Measurements from ENCODE around the gene ROPN1L. TPM values are rescaled to one million over a fixed set of nuclear protein-coding genes. Genes with fewer than 3 reads are reported as not detected.

ROPN1L gene
- total RNA-seq, 1 experiment from 2014 or later: 7.1 TPM

DNA sequence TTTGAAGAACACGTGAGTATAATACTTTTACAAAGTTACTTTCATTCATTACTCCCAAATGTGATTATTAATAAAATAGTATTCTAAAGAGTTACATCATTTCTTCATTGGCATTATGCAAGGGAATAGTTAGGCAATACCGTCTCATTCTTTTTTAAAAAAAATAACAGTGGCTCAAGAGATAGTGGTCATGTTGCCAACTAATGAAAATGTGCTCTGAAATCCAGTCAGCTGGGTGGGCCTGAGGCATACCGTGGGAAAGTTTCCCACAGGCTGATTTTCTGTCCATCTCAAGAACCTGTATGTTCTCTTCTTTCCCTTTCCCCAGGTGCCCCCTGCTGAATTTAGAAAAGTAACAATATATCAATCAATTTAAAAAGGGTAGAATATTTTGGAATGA is 40.8 kb upstream of the ROPN1L start:
- intact Hi-C loops (cut with micrococcal nuclease; ENCODE audit: unreplicated experiment): loop anchor here (1.0 kb wide), 1 partner anchor 117 kb away; no protein-coding TSS in a partner anchor
- peaks cover 3% of the 10 kb centered on the region; the same call in 1 of the 2 replicates for H4K20me1 ChIP-seq (ENCODE audit: insufficient read depth)
- H3K9me3 ChIP-seq (ENCODE audit: insufficient read depth, low read depth): no peaks in the 10 kb centered on the region
- BruUV-seq (replicated peaks): no TSS peak
- H3K4me1 ChIP-seq (replicated peaks; ENCODE audit: insufficient read depth): no peaks in the 10 kb centered on the region
- no peak for TF ChIP-seq EZH2 (IDR thresholded peaks at IDR 0.05; ENCODE audit: low read depth)
- TF ChIP-seq, protein P1, sequence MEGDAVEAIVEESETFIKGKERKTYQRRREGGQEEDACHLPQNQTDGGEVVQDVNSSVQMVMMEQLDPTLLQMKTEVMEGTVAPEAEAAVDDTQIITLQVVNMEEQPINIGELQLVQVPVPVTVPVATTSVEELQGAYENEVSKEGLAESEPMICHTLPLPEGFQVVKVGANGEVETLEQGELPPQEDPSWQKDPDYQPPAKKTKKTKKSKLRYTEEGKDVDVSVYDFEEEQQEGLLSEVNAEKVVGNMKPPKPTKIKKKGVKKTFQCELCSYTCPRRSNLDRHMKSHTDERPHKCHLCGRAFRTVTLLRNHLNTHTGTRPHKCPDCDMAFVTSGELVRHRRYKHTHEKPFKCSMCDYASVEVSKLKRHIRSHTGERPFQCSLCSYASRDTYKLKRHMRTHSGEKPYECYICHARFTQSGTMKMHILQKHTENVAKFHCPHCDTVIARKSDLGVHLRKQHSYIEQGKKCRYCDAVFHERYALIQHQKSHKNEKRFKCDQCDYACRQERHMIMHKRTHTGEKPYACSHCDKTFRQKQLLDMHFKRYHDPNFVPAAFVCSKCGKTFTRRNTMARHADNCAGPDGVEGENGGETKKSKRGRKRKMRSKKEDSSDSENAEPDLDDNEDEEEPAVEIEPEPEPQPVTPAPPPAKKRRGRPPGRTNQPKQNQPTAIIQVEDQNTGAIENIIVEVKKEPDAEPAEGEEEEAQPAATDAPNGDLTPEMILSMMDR (conservative IDR thresholded peaks at IDR 0.05): no peak
- peaks cover 56% of the 10 kb centered on the region for H3K36me3 ChIP-seq (ENCODE audit: low read depth)
- no peak overlapping the region for H3K4me2 ChIP-seq
- H3F3A ChIP-seq (ENCODE audit: insufficient read depth, low read depth): peaks cover 28% of the 10 kb centered on the region
- H3K27me3 ChIP-seq (ENCODE audit: insufficient read depth, low read depth): no peaks in the 10 kb centered on the region
- no peaks in the 10 kb centered on the region for H3K79me2 ChIP-seq (ENCODE audit: low read depth)
- no peak overlapping the region for H3K4me3 ChIP-seq
- H3K9me2 ChIP-seq (ENCODE audit: insufficient read depth): no peaks in the 10 kb centered on the region; the same call in 1 of the 2 replicates
- no peak for DNase-seq
- no peak overlapping the region for H2AFZ ChIP-seq
- ChIA-PET CTCF (no interaction called here), POLR2A (ENCODE audit: unreplicated experiment) (no interaction called here)
- H3K27ac ChIP-seq: no peak overlapping the region

DNA sequence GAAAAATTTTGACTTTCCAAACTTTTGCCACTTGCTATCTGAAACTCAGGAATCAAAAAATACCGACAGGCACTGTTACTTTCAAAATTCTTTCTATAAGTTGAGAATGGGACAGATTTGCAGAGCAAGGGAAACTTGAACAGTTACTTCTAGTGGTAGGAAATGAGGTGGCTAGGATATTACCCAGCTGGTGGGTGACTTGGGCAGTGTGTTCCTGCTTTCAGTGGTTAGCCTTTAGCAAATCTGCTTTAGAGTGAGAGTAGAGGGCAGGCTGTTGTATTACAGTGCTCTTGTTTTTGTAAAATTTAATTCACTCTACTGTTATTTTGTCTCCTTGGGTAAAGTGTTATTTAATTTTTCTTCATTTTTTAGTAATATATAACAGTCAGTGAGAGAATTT is 40.2 kb upstream of the ROPN1L start:
- H2AFZ ChIP-seq: no peak overlapping the region
- BruUV-seq (replicated peaks): no TSS peak
- H3K79me2 ChIP-seq (ENCODE audit: low read depth): no peaks in the 10 kb centered on the region
- peaks cover 3% of the 10 kb centered on the region; the same call in 1 of the 2 replicates for H4K20me1 ChIP-seq (ENCODE audit: insufficient read depth)
- no peak overlapping the region for H3K4me2 ChIP-seq
- no peaks in the 10 kb centered on the region; the same call in 1 of the 2 replicates for H3K9me2 ChIP-seq (ENCODE audit: insufficient read depth)
- no peak for DNase-seq
- H3K4me3 ChIP-seq: no peak overlapping the region
- intact Hi-C loops (cut with micrococcal nuclease; ENCODE audit: unreplicated experiment): loop anchor here (1.0 kb wide), 1 partner anchor 117 kb away; no protein-coding TSS in a partner anchor
- no peaks in the 10 kb centered on the region for H3K9me3 ChIP-seq (ENCODE audit: insufficient read depth, low read depth)
- H3K27ac ChIP-seq: no peak overlapping the region
- H3K36me3 ChIP-seq (ENCODE audit: low read depth): peaks cover 54% of the 10 kb centered on the region
- H3F3A ChIP-seq (ENCODE audit: insufficient read depth, low read depth): peaks cover 31% of the 10 kb centered on the region
- POLR2A ChIA-PET (ENCODE audit: unreplicated experiment): no interaction called here
- no peaks in the 10 kb centered on the region for H3K4me1 ChIP-seq (replicated peaks; ENCODE audit: insufficient read depth)
- CTCF ChIA-PET: no interaction called here
- no peaks in the 10 kb centered on the region for H3K27me3 ChIP-seq (ENCODE audit: insufficient read depth, low read depth)
- TF ChIP-seq, protein P1 (conservative IDR thresholded peaks at IDR 0.05): no peak
- TF ChIP-seq EZH2 (IDR thresholded peaks at IDR 0.05; ENCODE audit: low read depth): no peak

- Histone ChIP-seq H3K27me3 (ENCODE audit: insufficient read depth, low read depth) (no peaks in the 10 kb centered on the region), H3K36me3 (ENCODE audit: low read depth) (peaks cover 66% of the 10 kb centered on the region), H3K4me2 (no peak overlapping the region), H3K4me3 (no peak overlapping the region), H3K27ac (no peak overlapping the region), H3K4me1 (replicated peaks; ENCODE audit: insufficient read depth) (no peaks in the 10 kb centered on the region), H3K9me2 (ENCODE audit: insufficient read depth) (no peaks in the 10 kb centered on the region; the same call in 1 of the 2 replicates), H3F3A (ENCODE audit: insufficient read depth, low read depth) (peaks cover 27% of the 10 kb centered on the region), H4K20me1 (ENCODE audit: insufficient read depth) (peaks cover 4% of the 10 kb centered on the region; the same call in 1 of the 2 replicates), H3K79me2 (ENCODE audit: low read depth) (no peaks in the 10 kb centered on the region), H2AFZ (no peak overlapping the region), H3K9me3 (ENCODE audit: insufficient read depth, low read depth) (no peaks in the 10 kb centered on the region)
- BruUV-seq (replicated peaks): no TSS peak
- intact Hi-C loops (cut with micrococcal nuclease; ENCODE audit: unreplicated experiment): no loop called here
- TF ChIP-seq EZH2 (IDR thresholded peaks at IDR 0.05; ENCODE audit: low read depth): no peak
- ChIA-PET CTCF (no interaction called here), POLR2A (ENCODE audit: unreplicated experiment) (no interaction called here)
- DNase-seq: no peak
Observed at GRCh38 chr5:10403829-10404228, 37.9 kb upstream of the ROPN1L start.

DNA sequence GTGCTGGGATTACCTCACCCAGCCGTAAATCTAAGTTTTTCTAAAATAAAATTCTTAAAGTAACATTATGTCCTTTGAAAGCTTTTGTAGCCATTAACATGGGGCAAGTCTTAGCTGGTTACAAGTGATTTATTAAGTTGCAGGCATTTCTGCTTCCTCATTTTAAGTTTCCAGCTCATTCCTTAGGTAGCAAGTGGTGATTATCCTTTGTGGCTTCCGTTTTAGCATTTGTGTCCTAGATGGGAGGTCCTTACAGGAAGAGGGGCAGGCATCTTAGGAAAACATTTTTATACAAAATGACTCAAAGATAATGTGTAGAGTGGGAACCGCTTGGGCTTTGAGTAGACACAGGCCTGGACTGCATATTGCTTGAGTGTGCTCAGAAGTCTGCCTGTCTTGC is 35.0 kb upstream of the ROPN1L start:
- H4K20me1 ChIP-seq (ENCODE audit: insufficient read depth): peaks cover 12% of the 10 kb centered on the region
- no peak for DNase-seq
- H3K27ac ChIP-seq: no peak overlapping the region
- no peaks in the 10 kb centered on the region for H3K4me1 ChIP-seq (replicated peaks; ENCODE audit: insufficient read depth)
- no peaks in the 10 kb centered on the region for H3K27me3 ChIP-seq (ENCODE audit: insufficient read depth, low read depth)
- no peak for TF ChIP-seq EZH2 (IDR thresholded peaks at IDR 0.05; ENCODE audit: low read depth)
- H2AFZ ChIP-seq: no peak overlapping the region
- H3K9me2 ChIP-seq (ENCODE audit: insufficient read depth): no peaks in the 10 kb centered on the region
- no peaks in the 10 kb centered on the region for H3K9me3 ChIP-seq (ENCODE audit: insufficient read depth, low read depth)
- no TSS peak for BruUV-seq (replicated peaks)
- H3K4me3 ChIP-seq: no peak overlapping the region
- ChIA-PET POLR2A (ENCODE audit: unreplicated experiment) (interaction anchor here (0.7 to 0.9 kb wide), 3 partner anchors 10 to 144 kb away, joined by 3 to 10 read pairs (median 4); no protein-coding TSS in a partner anchor), CTCF (interaction anchor here (0.6 kb wide), 1 partner anchor 138 kb away, joined by 4 read pairs; no protein-coding TSS in a partner anchor)
- H3K79me2 ChIP-seq (ENCODE audit: low read depth): no peaks in the 10 kb centered on the region
- H3F3A ChIP-seq (ENCODE audit: insufficient read depth, low read depth): peaks cover 33% of the 10 kb centered on the region
- intact Hi-C loops (cut with micrococcal nuclease; ENCODE audit: unreplicated experiment): no loop called here
- peaks cover 77% of the 10 kb centered on the region for H3K36me3 ChIP-seq (ENCODE audit: low read depth)
- no peak overlapping the region for H3K4me2 ChIP-seq

Measured in PC-9 (cell line).